Vagina (tissue), 2 donors: ENCODE measurements around the gene LPP.

Experiments used
- POLR2A ChIP-seq, 2 donors: fragments of 450-650 bp; IDR thresholded peaks; one replicate each; pipeline ENCODE4 v1.6.1; 2017; ENCODE audit warnings: antibody characterized with exemption in 2 of 2, mild to moderate bottlenecking in 2 of 2, moderate library complexity in 2 of 2
- POLR2AphosphoS5 ChIP-seq, 2 donors: sonication (generic); formaldehyde crosslinking; IDR thresholded peaks; one replicate each; pipeline ENCODE4 v1.9.0; 2017; ENCODE audit warnings: antibody characterized with exemption in 2 of 2, mild to moderate bottlenecking in 2 of 2, low read depth in 1 of 2; ENCODE audit not compliant: insufficient read depth in 1 of 2

GRCh38 chr3:188342991-188343732 is 189.2 kb downstream of the LPP start:
- TF ChIP-seq POLR2AphosphoS5 (IDR thresholded peaks at IDR 0.05; ENCODE audit: insufficient read depth in 1 of 2, low read depth in 1 of 2) = no peak
- no peak for TF ChIP-seq POLR2A (IDR thresholded peaks at IDR 0.05)
